Measurements from ENCODE around the gene MAP10. TPM values are rescaled to one million over a fixed set of nuclear protein-coding genes. Genes with fewer than 3 reads are reported as not detected.
"Not testable (repeated sequence)": the region's sequence is repeated elsewhere in the genome, so short reads cannot be mapped to it uniquely, and the experiment has no call there.

MAP10 gene, protein sequence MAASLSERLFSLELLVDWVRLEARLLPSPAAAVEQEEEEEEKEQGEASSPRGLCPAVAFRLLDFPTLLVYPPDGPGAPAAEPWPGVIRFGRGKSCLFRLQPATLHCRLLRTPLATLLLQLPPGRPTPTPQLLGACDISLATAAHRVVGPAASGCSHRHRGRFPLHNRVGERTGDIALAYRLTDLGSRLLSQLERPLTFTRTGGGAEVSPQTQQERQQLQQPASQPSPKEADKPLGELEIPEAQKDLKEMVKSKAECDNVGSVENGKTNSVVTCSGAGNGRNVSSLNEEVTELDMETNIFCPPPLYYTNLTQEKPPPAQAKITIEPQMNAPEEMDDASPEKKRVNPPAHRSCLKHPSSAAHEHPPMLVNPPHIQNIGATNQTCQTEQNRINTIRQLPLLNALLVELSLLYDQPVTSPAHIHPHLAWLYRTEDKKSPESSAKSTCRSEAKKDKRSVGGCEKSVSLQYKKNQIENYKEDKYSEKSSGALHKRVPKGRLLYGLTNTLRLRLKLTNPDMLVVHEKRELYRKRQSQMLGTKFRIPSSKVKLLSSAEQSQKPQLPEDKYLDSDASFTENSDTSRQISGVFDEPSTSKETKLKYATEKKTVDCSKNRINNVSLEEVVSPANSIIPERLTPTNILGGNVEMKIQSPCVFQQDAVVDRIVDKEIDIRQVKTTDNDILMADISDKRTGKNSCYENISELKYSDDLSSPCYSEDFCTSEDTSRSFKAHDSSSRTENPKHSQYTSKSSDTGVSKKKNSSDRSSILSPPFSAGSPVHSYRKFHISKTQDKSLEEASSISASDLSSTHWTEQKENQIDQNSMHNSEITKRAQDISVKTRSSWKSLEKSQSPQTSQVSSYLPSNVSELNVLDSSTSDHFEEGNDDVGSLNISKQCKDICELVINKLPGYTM
- total RNA-seq (2014; rRNA removed): 2.1 and 2.4 TPM in 2 replicates
- polyA plus RNA-seq (2012): 0.45 TPM

GRCh38 chr1:232805269-232806185, at the start of gene MAP10:
TSS of gene MAP10 (plus strand) at chr1:232805416. CDS start at chr1:232805450, 34 bp downstream.
- peak; percentile 69 for DNase-seq (ENCODE audit: low read depth)

DNA sequence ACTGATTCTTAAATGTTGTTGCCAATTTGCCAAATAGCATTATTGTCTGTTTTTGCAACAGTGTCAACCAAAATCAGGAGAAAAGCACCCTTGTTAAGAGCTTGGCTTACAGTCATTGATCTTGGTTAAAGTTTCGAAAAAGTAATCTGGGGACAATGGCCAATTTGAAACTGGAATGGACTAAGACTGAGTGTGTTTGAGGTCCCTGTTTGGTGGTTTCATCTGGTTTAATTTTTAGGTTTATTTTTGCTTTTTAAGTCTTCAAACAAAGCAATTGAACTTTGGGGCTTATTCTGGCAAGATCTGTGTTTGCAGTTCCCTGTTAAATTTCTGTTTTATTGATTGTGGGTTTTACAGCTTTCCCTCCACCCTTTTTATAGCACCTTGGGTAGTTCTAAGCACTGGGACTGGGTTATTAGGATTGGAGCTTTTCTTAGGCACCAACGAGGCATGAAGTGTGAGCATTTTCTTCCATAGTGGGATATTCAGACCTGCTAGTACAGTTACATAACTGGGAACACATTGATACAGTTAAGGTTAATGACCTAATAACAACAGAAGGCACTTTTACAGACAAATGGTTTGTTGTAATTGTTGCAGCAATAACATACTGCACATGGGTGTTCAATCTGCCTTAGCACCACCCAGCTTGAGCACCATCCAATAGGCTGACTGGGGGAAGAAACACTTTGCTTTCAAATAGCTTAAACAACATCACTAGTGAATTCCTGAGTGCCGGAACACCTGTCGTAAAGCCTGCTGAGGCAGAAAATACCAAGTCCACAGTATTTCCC, 40.6 kb upstream of the MAP10 start:
- no peak for DNase-seq (ENCODE audit: low read depth)

DNA sequence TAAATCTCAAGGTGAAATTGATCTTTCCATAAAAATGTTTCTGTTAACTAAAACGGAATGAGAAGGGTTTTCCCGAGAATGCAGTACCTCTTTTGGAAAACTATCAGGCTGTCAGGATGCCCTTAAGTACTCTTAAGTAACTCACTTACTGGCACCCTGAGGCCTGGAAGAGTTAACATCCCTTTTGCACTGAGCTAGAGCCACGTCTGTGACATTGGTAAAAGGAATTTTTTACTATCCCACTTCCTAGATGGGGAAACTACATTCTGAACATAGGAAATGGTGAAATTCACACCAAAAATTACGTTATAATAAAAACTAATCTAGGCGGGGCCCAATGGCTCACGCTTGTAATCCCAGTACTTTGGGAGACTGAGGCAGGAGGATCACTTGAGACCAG, 39.7 kb upstream of the MAP10 start:
- no peak for DNase-seq (ENCODE audit: low read depth)

DNA sequence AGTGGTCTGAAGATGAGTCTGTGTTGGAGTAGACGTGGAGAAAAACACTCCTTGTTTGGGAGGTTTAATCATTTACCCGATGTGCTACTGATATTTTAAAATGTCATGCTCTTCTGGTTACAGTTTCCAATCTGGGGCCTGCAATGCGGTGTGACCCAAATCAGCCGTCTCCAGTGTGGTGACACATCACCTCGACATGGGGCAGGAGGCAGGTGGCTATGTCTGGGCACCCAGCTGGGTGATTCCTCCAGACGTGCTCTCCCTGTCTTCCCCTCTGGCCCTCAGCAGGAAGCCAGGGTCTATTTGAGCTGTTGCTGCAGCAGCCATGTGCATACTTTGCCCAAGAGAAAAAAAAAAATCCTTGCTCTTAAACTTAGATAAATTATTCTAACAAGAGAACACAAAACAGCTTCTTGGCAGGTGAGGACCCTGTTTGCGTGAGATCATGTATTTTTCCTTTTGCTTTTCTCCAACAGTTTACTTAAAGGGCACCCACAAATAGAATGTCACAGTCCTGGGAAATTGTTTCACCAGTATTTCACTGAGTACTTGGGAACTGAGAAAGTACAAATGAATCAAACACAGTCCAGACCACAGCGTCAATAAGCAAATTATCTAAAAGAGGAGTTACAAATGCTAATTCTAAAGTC, 38.9 kb upstream of the MAP10 start:
- no peak for DNase-seq (ENCODE audit: low read depth)

GRCh38 chr1:232766904-232767303, 38.3 kb upstream of the MAP10 start:
- DNase-seq (ENCODE audit: low read depth): no peak

DNA sequence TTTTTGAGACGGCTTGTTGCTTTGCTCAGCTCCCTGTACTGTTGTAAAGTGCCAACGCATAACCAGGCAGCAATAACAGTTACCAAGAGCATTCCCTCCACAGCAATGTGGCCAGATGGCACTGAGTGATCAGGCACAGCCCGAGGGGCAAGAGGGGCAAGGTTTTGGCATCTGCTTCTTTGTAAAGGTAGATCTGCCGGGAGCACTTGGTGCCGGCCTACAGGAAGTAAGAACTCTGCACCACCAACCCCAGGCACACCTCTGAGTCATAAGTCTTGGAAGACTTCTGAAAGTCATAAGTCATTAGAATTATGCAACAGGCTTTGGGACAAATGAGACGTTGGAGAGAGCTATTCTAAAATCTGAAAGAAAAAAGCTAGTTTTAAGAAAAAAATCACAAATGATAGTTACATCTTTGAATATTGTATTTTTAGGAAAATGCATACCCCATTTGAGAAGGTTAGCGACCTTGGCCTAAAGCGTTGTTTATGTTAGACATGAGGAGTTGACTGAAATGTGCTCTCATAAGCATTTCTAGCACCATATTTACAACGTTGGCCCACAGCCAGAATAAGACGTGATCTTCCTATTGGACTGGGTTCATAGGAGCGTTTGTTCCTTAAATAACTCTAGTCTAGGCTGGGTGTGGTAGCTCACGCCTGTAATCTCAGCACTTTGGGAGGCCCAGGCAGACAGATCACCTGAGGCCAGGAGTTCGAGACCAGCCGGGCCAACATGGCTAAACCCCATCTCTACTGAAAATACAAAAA, 37.7 kb upstream of the MAP10 start:
- peak; percentile 68 for DNase-seq (ENCODE audit: low read depth)

DNA sequence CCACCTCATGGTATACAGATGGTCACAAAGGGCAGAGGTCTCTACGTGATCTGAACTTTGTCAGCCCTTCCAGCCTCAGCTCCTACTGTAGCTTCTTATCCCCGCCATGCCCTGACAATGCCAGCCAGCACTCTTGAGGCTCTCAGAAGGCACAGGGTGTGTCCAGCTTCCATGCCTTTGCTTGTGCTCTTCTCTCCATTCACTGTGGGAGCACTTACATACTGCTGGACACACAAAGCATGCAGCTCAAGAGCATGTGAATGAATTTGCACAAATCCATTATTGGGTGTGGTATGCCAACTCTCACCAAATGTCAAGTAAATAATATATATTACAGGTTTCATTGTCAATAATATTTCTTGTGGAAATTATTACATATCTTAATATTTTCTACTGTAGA, 36.4 kb upstream of the MAP10 start:
- no peak for DNase-seq (ENCODE audit: low read depth)

GRCh38 chr1:232769733-232770132, 35.5 kb upstream of the MAP10 start:
- DNase-seq (ENCODE audit: low read depth): no peak

DNA sequence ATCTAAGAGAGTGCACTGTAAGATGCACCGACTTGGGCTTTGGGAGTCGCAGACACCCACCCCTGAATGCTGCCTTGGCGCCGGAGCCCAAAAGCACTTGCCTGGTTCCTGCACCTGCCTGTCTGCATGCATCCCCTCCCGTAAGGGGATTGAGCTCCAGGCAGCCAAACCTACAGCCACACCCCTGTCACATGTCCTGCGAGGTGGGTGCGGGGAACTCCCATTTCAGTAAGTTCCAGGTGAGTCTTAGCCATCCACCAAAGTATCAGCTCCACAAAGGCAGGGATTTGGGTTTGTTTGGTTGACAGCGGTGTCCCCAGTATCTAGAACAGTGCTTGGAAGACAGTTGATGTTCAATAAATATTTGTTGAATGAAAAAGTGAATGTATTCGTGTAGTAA, 31.5 kb upstream of the MAP10 start:
- DNase-seq (ENCODE audit: low read depth): no peak

- no peak for DNase-seq (ENCODE audit: low read depth)
Observed at GRCh38 chr1:232776526-232777106, 28.6 kb upstream of the MAP10 start.

- DNase-seq (ENCODE audit: low read depth): no peak
Observed at GRCh38 chr1:232780354-232780753, 24.9 kb upstream of the MAP10 start.

GRCh38 chr1:232784794-232785193, 20.4 kb upstream of the MAP10 start:
- no peak for DNase-seq (ENCODE audit: low read depth)

DNA sequence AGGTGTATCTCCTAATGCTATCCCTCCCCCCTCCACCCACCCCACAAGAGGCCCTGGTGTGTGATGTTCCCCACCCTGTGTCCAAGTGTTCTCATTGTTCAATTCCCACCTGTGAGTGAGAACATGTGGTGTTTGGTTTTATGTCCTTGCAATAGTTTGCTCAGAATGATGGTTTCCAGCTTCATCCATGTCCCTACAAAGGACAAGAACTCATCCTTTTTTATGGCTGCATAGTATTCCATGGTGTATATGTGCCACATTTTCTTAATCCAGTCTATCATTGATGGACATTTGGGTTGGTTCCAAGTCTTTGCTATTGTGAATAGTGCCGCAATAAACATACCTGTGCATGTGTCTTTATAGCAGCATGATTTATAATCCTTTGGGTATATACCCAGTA, 19.6 kb upstream of the MAP10 start:
- not testable (repeated sequence) for DNase-seq (ENCODE audit: low read depth)

GRCh38 chr1:232786845-232787455, 18.3 kb upstream of the MAP10 start:
- DNase-seq (ENCODE audit: low read depth): no peak

DNA sequence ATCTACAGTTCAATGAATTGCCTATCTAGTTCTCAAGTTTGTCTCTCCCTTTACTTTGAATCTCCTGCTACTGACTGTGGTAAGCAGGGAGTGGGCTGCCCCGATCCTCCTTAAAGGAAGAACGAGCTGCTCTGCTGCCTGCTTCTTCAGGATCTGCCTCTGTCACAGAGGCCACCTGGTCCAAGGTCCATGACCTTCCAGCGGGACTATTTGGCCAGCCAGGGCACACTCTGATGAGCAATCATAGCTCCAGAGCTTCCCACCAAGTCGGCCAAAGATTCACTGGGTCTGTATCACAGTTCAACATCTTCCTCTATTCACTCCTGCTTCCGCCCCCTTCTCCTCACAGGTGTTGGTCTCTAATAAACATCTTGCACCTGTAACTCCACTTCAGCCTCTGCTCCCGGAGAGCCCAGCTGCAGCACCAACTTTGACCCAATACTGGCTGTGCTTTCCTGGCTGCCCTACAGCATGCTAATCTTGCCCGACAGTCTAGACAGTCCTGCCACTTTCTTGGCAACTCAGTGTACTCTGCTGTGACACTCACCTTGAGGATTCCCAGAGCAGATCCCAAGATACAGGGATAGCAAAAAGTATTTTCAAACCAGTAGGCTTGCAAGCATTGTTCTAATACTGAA, 16.9 kb upstream of the MAP10 start:
- DNase-seq (ENCODE audit: low read depth): no peak

GRCh38 chr1:232789651-232790050, 15.6 kb upstream of the MAP10 start:
- no peak for DNase-seq (ENCODE audit: low read depth)

DNA sequence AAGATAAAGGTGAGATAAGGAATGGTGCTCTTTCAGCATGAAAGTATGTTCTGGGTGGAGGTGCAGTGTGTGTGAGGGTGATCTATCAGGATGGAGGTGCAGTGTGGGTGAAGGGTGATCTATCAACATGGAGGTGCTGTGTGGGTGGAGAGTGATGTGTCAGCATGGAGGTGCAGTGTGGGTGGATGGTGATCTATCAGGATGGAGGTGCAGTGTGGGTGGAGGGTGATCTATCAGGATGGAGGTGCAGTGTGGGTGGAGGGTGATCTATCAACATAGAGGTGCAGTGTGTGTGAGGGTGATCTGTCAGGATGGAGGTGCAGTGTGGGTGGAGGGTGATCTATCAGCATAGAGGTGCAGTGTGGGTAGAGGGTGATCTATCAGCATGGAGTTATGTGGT, 12.3 kb upstream of the MAP10 start:
- DNase-seq (ENCODE audit: low read depth): no peak

DNA sequence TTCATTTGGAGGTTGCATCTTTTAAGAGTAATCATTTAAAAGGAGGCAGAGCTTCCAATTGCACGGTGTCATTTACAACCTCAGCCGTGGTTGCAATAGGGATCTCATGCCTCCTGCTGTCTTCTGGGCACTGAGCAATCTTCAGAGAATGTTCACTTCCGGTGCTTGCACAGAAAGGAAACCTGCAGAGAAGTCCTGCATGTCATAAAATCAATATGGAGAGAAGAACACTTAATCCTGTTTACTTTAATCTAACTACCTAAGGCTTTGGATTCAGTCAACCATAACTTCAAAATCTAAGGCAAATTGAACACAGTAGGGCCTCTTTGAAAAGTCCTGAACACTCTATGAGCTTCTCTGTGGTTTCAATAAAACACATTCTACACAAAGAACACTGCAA, 11.3 kb upstream of the MAP10 start:
- DNase-seq (ENCODE audit: low read depth): peak; percentile 72
